SH-SY5Y (cell line): ENCODE measurements around the gene APOM.

Experiments used
- GATA2 ChIP-seq: IDR thresholded peaks from 2 replicates; pipeline ENCODE4 v1.6.1; 2011; ENCODE audit warnings: mild to moderate bottlenecking, low read depth, low read length
- GATA3 ChIP-seq: IDR thresholded peaks from 2 replicates; pipeline ENCODE4 v1.6.1; 2011; ENCODE audit warnings: low read depth, mild to moderate bottlenecking, low read length, moderate library complexity

- TF ChIP-seq GATA2: no peak
- no peak for TF ChIP-seq GATA3
Measured at GRCh38 chr6:31624070-31624469, 31.6 kb upstream of the APOM start.
